A204.1 (cell line): ENCODE data around the gene PFKFB3.
"Not testable (repeated sequence)": the region's sequence is repeated elsewhere in the genome, so short reads cannot be mapped to it uniquely, and the experiment has no call there.

ENCODE experiments used
- FAIRE-seq: peaks from 2 replicates; lab custom pipeline; 2012; peaks lifted over from hg19 to GRCh38; lab: Jason Lieb, UNC

Gene PFKFB3

DNA sequence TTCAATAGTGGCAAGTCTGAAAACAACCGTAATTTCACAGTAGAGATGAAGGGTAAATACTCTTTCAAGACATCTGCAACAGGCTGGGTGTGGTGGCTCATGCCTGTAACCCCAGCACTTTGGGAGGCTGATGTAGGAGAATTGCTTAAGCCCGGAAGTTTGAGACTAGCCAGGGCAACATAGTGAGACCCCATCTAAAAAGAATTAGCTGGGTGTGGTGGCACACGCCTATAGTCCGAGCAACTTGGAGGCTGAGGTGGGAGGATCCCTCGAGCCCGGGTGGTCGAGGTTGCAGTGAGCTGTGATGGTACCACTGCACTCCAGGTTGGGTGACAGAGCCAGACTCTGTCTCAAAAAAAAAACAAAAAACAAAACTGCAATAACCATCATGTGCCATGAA, 71.8 kb downstream of the PFKFB3 start:
- no peak for FAIRE-seq

DNA sequence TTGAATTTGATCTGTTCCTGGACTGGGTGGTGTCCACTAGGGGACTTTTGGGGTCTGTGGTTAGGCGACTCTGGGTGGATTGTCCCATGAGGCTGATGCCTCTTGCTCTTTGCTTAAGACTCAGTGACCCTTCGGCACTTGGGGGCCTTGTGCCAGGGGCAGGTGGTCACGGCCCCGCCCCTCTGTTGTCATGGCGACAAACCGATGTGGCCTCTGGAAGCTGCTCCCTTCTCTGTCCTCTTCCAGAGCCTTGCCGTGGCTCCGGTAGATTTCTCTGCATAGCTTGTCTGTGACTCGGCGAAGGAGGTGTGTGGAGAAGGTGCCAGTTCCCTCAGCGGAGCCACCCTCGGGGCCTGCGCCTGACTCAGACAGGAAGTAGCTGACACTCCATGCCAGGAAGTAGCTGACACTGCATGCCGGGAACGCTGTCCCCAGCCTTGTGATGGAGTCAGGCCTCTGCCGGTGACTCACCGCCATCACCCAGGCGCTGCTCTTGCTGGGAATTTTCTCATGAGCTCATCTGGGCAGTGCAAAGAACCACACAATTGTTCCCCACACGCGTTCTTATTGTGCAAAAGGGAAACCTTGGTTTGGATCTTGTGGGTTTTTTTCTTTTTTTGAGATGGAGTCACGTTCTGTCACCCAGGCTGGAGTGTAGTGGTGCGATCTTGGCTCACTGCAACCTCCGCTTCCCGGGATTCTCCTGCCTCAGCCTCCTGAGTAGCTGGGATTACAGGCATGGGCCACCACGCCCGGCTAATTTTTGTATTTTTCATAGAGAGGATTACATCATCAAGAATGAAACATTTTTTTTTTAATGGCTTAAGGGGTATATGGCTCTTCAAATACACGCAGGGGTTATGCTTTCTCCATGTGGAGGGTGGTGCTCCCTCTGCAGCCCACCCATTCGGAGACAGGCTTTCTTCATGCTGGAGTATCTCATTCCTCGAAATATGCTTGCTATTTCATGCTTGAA, 72.6 kb downstream of the PFKFB3 start:
- no peak for FAIRE-seq

DNA sequence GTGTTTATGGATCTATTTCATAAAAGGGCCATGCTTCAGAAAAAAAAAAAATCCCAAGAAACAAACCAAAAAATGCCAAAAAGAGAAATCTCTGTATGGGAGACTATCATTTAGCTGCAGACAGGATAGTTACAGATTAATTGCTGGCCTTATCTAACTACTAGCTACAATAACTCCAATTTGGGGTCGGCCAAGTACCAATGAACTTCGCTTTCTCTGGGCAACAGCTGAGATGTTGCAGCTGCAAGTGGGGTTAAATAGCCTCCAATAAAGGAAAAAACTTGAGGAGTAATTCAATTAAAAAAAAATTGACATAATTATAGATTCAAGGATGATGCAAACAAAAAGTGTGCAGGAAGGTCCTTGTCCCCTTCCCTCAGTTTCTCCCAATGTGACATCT, 73.6 kb downstream of the PFKFB3 start:
- FAIRE-seq = no peak

DNA sequence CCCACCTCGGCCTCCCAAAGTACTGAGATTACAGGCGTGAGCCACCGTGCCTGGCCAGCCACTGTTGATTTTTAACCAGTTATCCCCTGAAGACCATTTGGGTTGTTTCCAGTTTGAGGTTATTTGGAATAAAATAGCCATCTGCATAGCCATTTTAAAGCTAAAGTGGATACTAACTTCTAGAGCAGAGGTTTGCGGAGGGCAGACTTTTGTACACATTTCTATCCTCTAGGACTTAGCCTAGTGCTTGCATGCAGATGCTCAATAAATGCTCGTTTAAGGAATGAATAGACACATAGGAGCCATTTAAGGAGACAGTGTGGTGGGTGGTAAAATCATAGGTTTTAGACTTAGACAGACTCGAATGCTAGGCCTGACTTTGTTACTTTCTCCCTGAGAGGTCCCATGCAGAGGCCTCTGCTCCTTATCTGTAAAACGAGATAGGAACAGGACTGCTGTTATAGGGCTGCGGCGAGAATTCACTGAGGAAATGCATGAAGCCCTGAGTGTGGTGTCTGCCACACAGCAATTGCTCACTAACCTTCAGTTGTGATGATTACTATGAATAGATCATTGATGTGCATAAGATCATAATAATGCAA, 75.9 kb downstream of the PFKFB3 start:
- no peak for FAIRE-seq

DNA sequence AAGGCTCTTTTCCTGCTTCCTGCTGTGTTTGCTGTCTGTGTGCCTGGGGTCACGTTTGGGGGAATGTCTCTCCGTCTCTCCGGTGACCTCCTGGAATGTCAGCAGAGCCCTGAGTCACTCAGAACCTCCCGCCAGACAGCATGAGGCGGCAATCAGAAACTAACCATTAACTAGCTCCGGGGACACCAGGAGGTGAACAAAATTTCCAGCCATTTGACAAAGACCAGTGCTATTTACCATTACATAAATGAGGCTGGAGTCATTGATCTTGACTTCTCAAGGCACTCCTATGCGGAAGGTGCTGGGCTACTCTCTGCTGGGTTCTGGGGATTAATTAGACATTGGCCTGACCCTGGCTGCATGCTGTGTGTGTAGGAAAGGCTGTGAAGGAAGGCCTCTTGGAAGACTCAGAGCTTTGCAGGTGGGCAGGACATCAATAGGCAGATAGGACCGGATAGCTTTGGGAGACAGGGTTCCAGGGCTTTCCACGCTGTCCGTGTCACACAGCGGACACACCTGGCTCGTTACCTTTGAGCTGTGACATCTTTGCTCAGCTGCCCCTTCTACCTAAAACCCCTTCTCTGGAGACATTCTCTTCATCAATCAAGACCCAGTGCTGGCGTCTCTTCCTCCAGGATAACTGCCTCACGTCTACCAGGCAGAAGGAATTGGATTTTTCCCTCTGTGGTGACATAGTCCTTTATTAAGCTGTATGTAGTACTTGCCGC, 77.0 kb downstream of the PFKFB3 start:
- no peak for FAIRE-seq

DNA sequence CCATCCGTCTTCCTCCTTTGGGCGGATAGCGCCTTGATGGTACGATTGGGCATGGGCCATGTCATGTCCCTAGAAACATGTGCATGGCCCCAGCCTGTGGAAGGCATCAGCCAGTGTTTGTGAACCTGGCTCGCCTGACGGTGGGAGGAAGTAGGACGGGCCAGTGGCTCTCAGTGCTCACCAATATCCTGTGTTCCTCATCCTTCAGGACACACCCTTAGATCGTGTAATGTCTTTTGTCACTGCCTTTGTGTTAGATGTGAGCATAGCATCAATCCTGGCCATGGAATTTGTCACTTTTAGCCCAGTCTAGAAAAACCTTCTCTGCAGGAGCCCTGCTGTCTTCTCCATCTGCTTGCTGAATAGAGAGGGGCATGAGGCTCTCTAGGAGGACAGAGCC, 77.6 kb downstream of the PFKFB3 start:
- FAIRE-seq = no peak

DNA sequence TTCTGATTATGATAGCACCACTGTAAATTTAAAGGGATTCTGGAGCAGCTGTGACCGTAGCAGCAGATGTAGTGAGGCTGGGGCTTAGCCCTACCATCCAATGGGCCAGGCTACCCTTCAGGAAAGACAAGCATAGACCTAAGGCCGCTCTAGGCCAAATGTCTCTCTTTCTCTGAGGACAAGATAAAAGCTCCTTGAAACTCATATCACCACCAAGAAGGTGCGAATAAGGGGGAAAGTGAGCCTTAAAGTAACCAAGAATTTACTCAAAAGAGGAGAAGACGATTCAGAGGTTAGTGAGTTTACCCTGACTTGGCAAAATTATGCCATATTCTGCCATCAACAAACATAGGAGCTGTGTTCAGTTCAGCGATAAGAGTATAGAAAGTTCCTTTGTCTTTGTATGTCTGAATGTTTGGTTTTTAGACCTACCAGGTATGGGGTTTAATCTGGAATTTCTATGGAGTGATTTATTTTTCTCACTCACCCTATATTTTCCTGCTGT, 79.8 kb downstream of the PFKFB3 start:
- no peak for FAIRE-seq

DNA sequence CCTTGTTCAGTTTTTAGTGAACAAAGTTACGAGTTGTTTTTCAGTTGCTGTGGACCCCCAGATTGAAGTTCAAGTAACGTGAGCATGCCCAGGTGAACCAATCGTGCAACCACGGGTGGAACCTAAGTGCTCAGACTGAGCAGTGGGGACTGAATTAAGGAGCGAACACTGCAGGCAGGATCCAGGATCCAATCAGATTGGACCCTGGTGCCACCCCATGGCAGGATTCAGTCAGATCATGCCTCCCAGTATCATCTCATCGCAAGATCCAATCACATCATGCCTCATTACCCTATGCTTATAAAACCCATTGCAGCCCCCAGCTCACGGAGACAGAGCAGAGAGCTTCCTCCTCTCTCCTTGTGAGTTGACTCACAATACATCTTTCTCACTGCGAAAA, 80.9 kb downstream of the PFKFB3 start:
- no peak for FAIRE-seq

DNA sequence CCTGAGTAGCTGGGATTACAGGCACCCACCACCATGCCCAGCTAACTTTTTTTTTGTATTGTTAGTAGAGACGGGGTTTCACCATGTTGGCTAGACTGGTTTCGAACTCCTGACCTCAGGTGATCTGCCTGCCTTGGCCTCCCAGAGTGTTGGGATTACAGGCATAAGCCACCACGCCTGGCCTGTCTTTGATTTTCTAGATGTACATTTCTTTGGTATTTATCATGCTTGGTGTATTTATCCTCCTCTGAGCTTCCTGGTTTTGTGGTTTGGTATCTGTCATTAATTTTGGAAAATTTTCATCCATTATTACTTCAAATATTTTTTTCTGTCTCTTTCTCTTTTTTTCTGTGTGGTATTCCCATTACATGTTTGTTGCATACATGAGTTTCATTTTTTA, 87.9 kb downstream of the PFKFB3 start:
- FAIRE-seq = not testable (repeated sequence)

DNA sequence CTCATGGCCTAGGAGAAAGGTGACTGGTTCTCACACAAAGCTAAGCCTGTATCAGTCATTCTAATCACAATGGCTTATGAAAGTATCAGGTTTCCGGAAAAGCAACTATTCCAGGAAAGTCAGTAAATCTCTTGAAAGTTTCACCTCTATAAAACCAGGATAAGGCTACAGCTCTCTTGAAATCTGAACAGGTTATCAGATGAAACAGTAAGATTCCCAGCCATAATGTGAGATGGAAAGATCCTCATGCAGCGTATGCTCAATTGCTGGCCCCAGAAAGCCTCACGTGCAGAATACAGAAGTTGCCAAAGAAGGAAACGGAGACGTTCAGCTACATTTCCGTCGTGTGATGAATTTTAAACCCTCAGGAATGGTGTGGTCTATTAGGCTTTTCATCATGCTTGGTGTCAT, 90.0 kb downstream of the PFKFB3 start:
- FAIRE-seq = no peak

DNA sequence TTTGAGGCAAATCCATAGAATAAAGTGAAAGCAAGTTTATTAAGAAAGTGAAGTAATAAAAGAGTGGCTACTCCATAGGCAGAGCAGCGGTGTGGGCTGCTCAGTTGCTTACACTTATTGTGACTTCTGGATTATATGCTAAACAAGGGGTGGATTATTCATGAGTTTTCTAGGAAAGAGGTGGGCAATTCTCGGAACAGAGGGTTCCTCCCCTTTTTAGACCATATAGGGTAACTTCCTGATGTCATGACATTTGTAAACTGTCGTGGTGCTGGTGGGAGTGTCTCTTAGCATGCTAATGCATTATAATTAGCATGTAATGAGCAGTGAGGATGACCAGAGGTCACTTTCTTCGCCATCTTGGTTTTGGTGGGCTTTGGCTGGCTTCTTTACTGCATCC, 93.7 kb downstream of the PFKFB3 start:
- FAIRE-seq = not testable (repeated sequence)

DNA sequence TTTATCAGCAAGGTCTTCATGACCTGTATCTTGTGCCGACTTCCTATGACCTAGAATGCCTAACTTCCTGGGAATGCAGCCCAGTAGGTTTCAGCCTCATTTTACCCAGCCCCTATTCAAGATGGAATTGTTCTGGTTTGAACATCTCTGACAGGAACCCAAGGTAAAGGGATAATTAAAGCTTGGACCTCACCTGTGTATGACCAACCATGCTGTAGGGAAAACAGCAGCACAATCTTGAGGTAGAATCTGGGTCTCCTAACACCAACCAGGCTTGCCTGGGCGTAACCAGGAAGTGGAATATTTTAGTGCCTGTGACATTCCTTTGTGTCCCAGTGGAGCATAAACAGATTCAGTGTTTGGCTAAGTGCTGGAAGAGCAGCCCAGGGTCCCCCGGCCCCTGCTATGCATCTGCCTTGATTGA, 94.1 kb downstream of the PFKFB3 start:
- FAIRE-seq = no peak

DNA sequence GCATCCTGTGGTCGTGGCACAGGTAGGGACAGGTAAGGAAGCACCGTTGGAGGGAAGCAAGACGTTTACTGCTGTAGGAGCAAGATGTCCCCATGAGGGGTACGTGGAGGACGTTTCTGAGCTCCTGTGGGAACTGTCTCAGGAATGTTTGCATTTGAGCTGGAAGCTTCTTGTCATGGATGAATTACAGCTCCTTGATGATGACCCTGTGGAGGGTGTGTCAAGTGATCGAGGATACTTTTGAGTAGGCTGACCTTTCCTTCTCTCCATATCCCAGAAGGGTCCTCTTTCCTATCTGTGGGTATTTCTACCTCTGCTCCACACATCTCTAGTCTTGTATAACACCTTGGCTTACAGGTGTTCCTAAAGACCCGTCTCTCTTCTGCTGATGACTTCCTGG, 94.8 kb downstream of the PFKFB3 start:
- no peak for FAIRE-seq

DNA sequence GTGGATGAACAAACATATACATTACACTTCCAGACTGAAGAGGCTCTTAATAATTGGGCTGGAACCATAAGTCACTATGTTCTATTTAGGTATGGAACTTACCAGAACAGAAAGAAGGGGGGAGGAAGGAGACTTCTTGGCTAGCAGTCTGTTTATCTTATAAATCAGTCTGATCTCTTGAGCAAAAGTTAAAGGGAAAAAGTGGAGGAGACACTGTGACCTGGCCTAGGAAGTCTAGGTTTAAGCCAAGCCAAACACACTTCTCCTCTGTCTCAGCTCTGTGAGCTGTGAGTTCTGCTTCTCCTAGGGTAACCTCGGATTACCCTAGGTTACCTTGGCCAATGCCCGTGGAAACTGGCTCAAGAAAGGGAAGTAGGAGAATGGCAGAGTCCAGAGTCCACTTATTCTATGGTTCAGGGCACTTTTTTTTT, 95.2 kb downstream of the PFKFB3 start:
- FAIRE-seq = no peak

DNA sequence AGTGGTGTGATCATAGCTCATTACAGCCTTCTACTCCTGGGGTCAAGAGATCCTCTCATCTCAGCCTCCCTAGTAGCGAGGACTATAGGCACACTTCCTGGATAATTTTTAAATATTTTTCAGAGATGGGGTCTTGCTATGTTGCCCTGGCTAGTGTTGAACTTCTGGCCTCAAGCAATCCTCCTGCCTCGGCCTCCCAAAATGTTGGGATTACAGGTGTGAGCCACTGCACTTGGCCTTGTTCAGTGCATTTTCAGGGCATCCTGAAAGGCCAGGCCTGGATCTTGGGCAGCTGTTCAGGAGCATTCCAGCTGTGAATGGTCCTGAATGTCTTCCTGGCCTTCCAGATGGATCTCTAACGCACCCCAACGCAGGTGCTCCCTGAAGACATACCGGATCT, 95.7 kb downstream of the PFKFB3 start:
- no peak for FAIRE-seq

DNA sequence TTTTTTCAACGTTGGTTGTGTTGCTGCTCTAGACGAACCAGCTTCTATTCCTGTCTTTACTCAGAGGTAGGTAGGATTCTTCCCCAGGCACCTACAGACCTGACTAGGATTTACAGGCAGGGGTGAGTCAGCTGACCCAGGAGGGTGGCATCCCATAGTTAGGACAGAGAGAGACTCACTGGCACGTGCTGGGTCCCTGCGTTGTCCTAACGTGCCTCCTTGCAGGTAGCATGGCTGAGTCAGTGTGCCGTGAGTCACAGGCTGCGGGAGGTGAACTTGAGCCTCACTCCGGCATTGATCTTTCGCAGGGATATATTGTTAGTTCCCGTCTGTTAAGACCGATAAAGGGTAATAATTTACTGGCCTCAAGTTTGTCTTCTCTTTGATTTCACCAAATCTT, 96.5 kb downstream of the PFKFB3 start:
- no peak for FAIRE-seq

DNA sequence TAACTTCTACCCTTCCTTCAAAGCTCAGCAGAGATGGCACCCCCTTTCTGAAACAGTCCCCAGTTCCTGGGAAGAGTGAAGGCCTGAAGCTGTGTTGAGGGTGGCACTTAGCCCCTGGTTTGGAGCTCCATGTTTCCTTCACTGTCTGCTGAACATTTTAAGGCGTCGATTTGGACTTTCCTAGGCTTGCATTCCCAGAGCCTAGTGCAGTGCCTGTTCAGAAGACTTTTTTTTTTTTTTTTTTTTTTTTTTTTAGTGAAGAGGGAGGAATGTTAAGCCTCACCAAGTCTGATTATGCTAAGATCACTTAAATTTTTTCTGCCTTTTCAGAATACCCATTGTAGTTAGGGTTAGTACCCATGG, 97.0 kb downstream of the PFKFB3 start:
- no peak for FAIRE-seq

DNA sequence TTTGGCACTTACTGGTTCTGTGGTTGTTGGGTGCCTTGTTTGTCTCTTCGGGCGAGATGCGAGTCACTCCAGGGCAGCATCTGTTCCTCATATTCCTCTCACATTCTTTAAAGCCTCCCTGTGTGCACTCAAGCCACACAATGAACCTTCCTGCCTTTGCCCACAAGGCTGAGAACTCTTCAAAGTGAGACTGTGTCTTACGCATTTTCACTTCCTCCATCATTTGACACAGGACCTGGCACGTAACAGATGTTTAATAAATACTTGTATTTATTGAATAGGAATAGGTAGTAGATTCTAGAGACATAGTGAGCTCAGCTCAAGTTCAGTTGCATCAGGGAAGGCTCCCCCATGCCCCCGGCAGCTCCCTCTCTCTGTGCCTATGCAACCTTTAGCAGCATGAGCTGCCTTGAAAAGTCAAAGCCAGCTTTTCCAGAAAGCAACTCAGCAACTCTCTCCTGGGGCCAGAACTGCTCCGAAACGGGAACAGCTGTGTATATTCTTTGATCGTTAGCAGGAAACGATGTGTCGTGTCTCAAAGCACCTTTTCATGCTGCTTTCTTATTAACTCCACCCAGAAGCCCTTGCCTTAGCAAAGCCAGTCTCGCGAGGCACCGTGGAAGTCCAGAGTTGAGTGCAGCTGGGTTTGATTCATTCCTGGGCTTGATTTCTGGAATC, 97.5 kb downstream of the PFKFB3 start:
- FAIRE-seq = no peak

DNA sequence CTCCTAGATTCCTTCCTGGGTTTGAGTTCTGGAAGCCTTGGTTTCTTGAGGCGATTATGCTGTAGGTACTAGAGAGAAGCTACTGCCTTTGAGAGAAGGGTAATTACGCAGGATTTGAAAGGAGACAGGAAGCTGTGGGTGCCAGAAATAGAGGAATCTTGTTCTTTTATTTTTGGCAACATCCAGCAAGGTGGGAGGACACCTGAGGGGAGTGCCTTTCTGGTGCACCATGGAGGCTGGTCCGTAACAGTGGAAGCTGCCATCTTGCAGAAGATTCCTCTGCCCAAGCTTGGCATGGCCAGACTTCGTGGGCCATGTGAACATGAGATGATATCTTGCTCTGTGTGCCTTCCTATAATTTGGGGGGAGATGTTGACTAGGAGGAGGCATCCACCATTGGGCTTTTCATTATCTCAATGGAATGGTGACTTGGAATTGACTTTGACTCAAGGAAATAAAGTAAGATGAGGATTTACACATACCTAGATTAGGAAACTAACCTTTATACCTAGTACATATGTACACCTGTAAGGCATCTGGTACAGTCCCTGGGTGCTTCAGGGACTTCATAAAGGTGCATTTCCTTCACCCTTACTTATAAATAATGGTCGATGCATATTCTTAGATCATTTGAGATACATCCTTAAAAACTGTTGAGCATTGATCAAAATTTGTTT, 98.2 kb downstream of the PFKFB3 start:
- FAIRE-seq = no peak

DNA sequence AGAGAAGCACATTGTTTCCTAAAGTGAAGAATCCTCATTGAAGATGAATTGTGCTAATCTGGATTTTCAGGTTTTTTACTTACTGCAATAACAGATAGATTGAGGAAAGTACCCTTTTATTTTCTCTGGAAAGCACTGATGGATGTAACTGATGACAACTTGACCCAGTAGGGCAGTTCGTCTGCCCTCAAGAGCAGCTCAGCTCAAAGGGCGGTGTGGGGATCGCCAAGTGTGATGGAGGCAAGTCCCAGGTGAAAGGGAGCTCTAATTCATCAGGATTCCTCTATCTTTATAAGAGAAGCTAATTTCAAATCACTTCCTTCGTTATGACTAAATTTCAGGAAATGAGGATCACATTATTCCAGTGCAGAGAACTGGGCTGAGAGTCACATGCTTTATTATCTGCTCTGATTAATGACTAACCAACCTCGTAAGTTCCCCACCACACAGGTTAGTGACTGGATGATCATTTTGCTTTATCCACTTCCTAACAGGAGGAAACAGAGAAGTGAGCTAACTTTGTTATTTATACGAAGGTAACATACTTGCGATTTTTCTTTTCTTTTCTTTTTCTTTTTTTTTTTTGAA, 98.8 kb downstream of the PFKFB3 start:
- FAIRE-seq = no peak
